ENCODE data around the gene LIMK2.

Gene LIMK2

GRCh38 chr22:31290494-31291471, 78.7 kb downstream of the LIMK2 start:
- no peak overlapping the region for H2BK15ac ChIP-seq (replicated peaks; ENCODE audit: low read depth)
- no peak overlapping the region for H4K5ac ChIP-seq (ENCODE audit: low read length)
- no peaks in the 10 kb centered on the region for H3K79me2 ChIP-seq (ENCODE audit: control insufficient read depth, insufficient read depth, low read length)
- H3K4me2 ChIP-seq (ENCODE audit: low read length): peak overlapping the region; percentile 100
- no peak overlapping the region for H2BK5ac ChIP-seq (ENCODE audit: low read length)
- no peak overlapping the region for H2BK120ac ChIP-seq (ENCODE audit: low read depth, low read length)
- no peaks in the 10 kb centered on the region for H3K4me1 ChIP-seq (ENCODE audit: control insufficient read depth, low read depth, low read length)
- no peaks in the 10 kb centered on the region for H3K79me1 ChIP-seq (ENCODE audit: low read length)
- no peak overlapping the region for H3K23ac ChIP-seq (ENCODE audit: low read length)
- H3K56ac ChIP-seq (ENCODE audit: low read length): peak overlapping the region; percentile 85
- H3K4me3 ChIP-seq (ENCODE audit: low read length): peak overlapping the region; percentile 49
- no peak overlapping the region for H2AK5ac ChIP-seq (ENCODE audit: low read length)
- no peaks in the 10 kb centered on the region for H3K27me3 ChIP-seq (ENCODE audit: insufficient read depth, low read length, poor library complexity)
- H4K8ac ChIP-seq (ENCODE audit: low read depth, low read length): no peak overlapping the region
- DNase-seq: peak; percentile 95
- peak overlapping the region; percentile 74 for H3K9ac ChIP-seq (ENCODE audit: low read length)
- no peak overlapping the region for H3K27ac ChIP-seq (ENCODE audit: low read depth, low read length)
- WGBS (ENCODE audit: extremely low coverage, insufficient coverage, low lambda C conversion rate): no CpG with 5 or more reads among the region's 95 CpGs
- no peak overlapping the region for H3K4ac ChIP-seq (ENCODE audit: low read depth, low read length)
- H3K18ac ChIP-seq (ENCODE audit: low read length): peak overlapping the region; percentile 39
- H3K36me3 ChIP-seq (ENCODE audit: control insufficient read depth, insufficient read depth, low read length): no peaks in the 10 kb centered on the region

GRCh38 chr22:31291481-31292235, 79.6 kb downstream of the LIMK2 start:
- no peaks in the 10 kb centered on the region for H3K79me1 ChIP-seq (ENCODE audit: low read length)
- H3K56ac ChIP-seq (ENCODE audit: low read length): peak overlapping the region; percentile 66
- H3K79me2 ChIP-seq (ENCODE audit: control insufficient read depth, insufficient read depth, low read length): no peaks in the 10 kb centered on the region
- H3K27ac ChIP-seq (ENCODE audit: low read depth, low read length): no peak overlapping the region
- H3K36me3 ChIP-seq (ENCODE audit: control insufficient read depth, insufficient read depth, low read length): no peaks in the 10 kb centered on the region
- no peak overlapping the region for H2BK120ac ChIP-seq (ENCODE audit: low read depth, low read length)
- H3K4me1 ChIP-seq (ENCODE audit: control insufficient read depth, low read depth, low read length): no peaks in the 10 kb centered on the region
- peak overlapping the region; percentile 47 for H3K4me2 ChIP-seq (ENCODE audit: low read length)
- peak overlapping the region; percentile 26 for H3K9ac ChIP-seq (ENCODE audit: low read length)
- peak; percentile 56 for DNase-seq
- H3K27me3 ChIP-seq (ENCODE audit: insufficient read depth, low read length, poor library complexity): no peaks in the 10 kb centered on the region
- H3K4me3 ChIP-seq (ENCODE audit: low read length): no peak overlapping the region
- no peak overlapping the region for H4K5ac ChIP-seq (ENCODE audit: low read length)
- whole genome bisulfite sequencing (ENCODE audit: extremely low coverage, insufficient coverage, low lambda C conversion rate): no CpG with 5 or more reads among the region's 20 CpGs
- H3K23ac ChIP-seq (ENCODE audit: low read length): no peak overlapping the region
- H3K18ac ChIP-seq (ENCODE audit: low read length): no peak overlapping the region
- H3K4ac ChIP-seq (ENCODE audit: low read depth, low read length): no peak overlapping the region
- H2BK15ac ChIP-seq (replicated peaks; ENCODE audit: low read depth): no peak overlapping the region
- H4K8ac ChIP-seq (ENCODE audit: low read depth, low read length): no peak overlapping the region
- no peak overlapping the region for H2BK5ac ChIP-seq (ENCODE audit: low read length)
- no peak overlapping the region for H2AK5ac ChIP-seq (ENCODE audit: low read length)

- H3K79me2 ChIP-seq (ENCODE audit: control insufficient read depth, insufficient read depth, low read length): no peaks in the 10 kb centered on the region
- no peaks in the 10 kb centered on the region for H3K27me3 ChIP-seq (ENCODE audit: insufficient read depth, low read length, poor library complexity)
- H2AK5ac ChIP-seq (ENCODE audit: low read length): no peak within 1 kb of the TSS
- H3K9ac ChIP-seq (ENCODE audit: low read length): peak within 1 kb of the TSS; percentile 26
- no CpG with 5 or more reads among the region's 19 CpGs for WGBS (ENCODE audit: extremely low coverage, insufficient coverage, low lambda C conversion rate)
- no peak within 1 kb of the TSS for H4K8ac ChIP-seq (ENCODE audit: low read depth, low read length)
- H3K4me2 ChIP-seq (ENCODE audit: low read length): peak within 1 kb of the TSS; percentile 47
- H3K79me1 ChIP-seq (ENCODE audit: low read length): no peaks in the 10 kb centered on the region
- H3K56ac ChIP-seq (ENCODE audit: low read length): peak within 1 kb of the TSS; percentile 66
- no peak within 1 kb of the TSS for H4K5ac ChIP-seq (ENCODE audit: low read length)
- H3K36me3 ChIP-seq (ENCODE audit: control insufficient read depth, insufficient read depth, low read length): no peaks in the 10 kb centered on the region
- no peak within 1 kb of the TSS for H3K27ac ChIP-seq (ENCODE audit: low read depth, low read length)
- H2BK15ac ChIP-seq (replicated peaks; ENCODE audit: low read depth): no peak within 1 kb of the TSS
- H3K4ac ChIP-seq (ENCODE audit: low read depth, low read length): no peak within 1 kb of the TSS
- H3K18ac ChIP-seq (ENCODE audit: low read length): no peak within 1 kb of the TSS
- H3K4me3 ChIP-seq (ENCODE audit: low read length): no peak within 1 kb of the TSS
- no peaks in the 10 kb centered on the region for H3K4me1 ChIP-seq (ENCODE audit: control insufficient read depth, low read depth, low read length)
- no peak within 1 kb of the TSS for H3K23ac ChIP-seq (ENCODE audit: low read length)
- no peak within 1 kb of the TSS for H2BK5ac ChIP-seq (ENCODE audit: low read length)
- peak; percentile 96 for DNase-seq
- H2BK120ac ChIP-seq (ENCODE audit: low read depth, low read length): no peak within 1 kb of the TSS
Measured at GRCh38 chr22:31292236-31292989, 80.3 kb downstream of the LIMK2 start, which contains the start of gene PIK3IP1. Gene PIK3IP1 (minus strand): TSS chr22:31292488. CDS start chr22:31292344, 144 bp downstream.

- H3K36me3 ChIP-seq (ENCODE audit: control insufficient read depth, insufficient read depth, low read length): no peaks in the 10 kb centered on the region
- H3K56ac ChIP-seq (ENCODE audit: low read length): no peak overlapping the region
- H3K4ac ChIP-seq (ENCODE audit: low read depth, low read length): no peak overlapping the region
- H3K4me2 ChIP-seq (ENCODE audit: low read length): no peak overlapping the region
- WGBS (ENCODE audit: extremely low coverage, insufficient coverage, low lambda C conversion rate): no CpG with 5 or more reads among the region's 3 CpGs
- no peaks in the 10 kb centered on the region for H3K4me1 ChIP-seq (ENCODE audit: control insufficient read depth, low read depth, low read length)
- no peak overlapping the region for H2BK15ac ChIP-seq (replicated peaks; ENCODE audit: low read depth)
- H2AK5ac ChIP-seq (ENCODE audit: low read length): no peak overlapping the region
- DNase-seq: no peak
- H2BK120ac ChIP-seq (ENCODE audit: low read depth, low read length): no peak overlapping the region
- no peak overlapping the region for H3K9ac ChIP-seq (ENCODE audit: low read length)
- no peak overlapping the region for H4K8ac ChIP-seq (ENCODE audit: low read depth, low read length)
- H3K79me2 ChIP-seq (ENCODE audit: control insufficient read depth, insufficient read depth, low read length): no peaks in the 10 kb centered on the region
- H3K27ac ChIP-seq (ENCODE audit: low read depth, low read length): no peak overlapping the region
- no peak overlapping the region for H2BK5ac ChIP-seq (ENCODE audit: low read length)
- no peak overlapping the region for H3K4me3 ChIP-seq (ENCODE audit: low read length)
- H3K27me3 ChIP-seq (ENCODE audit: insufficient read depth, low read length, poor library complexity): no peaks in the 10 kb centered on the region
- no peaks in the 10 kb centered on the region for H3K79me1 ChIP-seq (ENCODE audit: low read length)
- no peak overlapping the region for H3K18ac ChIP-seq (ENCODE audit: low read length)
- H3K23ac ChIP-seq (ENCODE audit: low read length): no peak overlapping the region
- H4K5ac ChIP-seq (ENCODE audit: low read length): no peak overlapping the region
Measured at GRCh38 chr22:31295360-31295759, 83.3 kb downstream of the LIMK2 start.

GRCh38 chr22:31295831-31296657, 83.9 kb downstream of the LIMK2 start:
- Histone ChIP-seq H3K4me1 (ENCODE audit: control insufficient read depth, low read depth, low read length) (no peaks in the 10 kb centered on the region), H3K4me3 (ENCODE audit: low read length) (no peak overlapping the region), H3K18ac (ENCODE audit: low read length) (no peak overlapping the region), H3K27me3 (ENCODE audit: insufficient read depth, low read length, poor library complexity) (no peaks in the 10 kb centered on the region), H3K9ac (ENCODE audit: low read length) (no peak overlapping the region), H3K36me3 (ENCODE audit: control insufficient read depth, insufficient read depth, low read length) (no peaks in the 10 kb centered on the region), H2AK5ac (ENCODE audit: low read length) (no peak overlapping the region), H2BK5ac (ENCODE audit: low read length) (no peak overlapping the region), H3K4me2 (ENCODE audit: low read length) (no peak overlapping the region), H4K8ac (ENCODE audit: low read depth, low read length) (no peak overlapping the region), H3K56ac (ENCODE audit: low read length) (no peak overlapping the region), H3K4ac (ENCODE audit: low read depth, low read length) (no peak overlapping the region), H4K5ac (ENCODE audit: low read length) (no peak overlapping the region), H3K79me2 (ENCODE audit: control insufficient read depth, insufficient read depth, low read length) (no peaks in the 10 kb centered on the region), H3K23ac (ENCODE audit: low read length) (no peak overlapping the region), H2BK15ac (replicated peaks; ENCODE audit: low read depth) (no peak overlapping the region), H2BK120ac (ENCODE audit: low read depth, low read length) (no peak overlapping the region), H3K27ac (ENCODE audit: low read depth, low read length) (no peak overlapping the region), H3K79me1 (ENCODE audit: low read length) (no peaks in the 10 kb centered on the region)
- WGBS (ENCODE audit: extremely low coverage, insufficient coverage, low lambda C conversion rate): no CpG with 5 or more reads among the region's 5 CpGs
- DNase-seq: no peak

Data from mesendoderm (in vitro differentiated cells).